ENCODE results near the gene CARD10.

CARD10 gene

GRCh38 chr22:37519268-37520195 lies at the start of gene CARD10:
Gene CARD10, minus strand, starts transcription at chr22:37519415. Its CDS starts 215 bp downstream, at chr22:37519200.
- no peak for DNase-seq

- no peak for DNase-seq
These were observed 49.3 kb upstream of the CARD10 start for GRCh38 chr22:37568448-37569008.

- DNase-seq = no peak
These were observed 48.8 kb upstream of the CARD10 start for GRCh38 chr22:37568012-37568411.

GRCh38 chr22:37566903-37567798 lies 47.9 kb upstream of the CARD10 start:
- peak; percentile 95 to 96 for DNase-seq

- DNase-seq = peak; percentile 36 to 50
These were observed 47.2 kb upstream of the CARD10 start for GRCh38 chr22:37566329-37566837.

GRCh38 chr22:37565830-37566229 lies 46.6 kb upstream of the CARD10 start:
- no peak for DNase-seq

GRCh38 chr22:37564111-37564711 lies 45.0 kb upstream of the CARD10 start:
- DNase-seq = no peak

- DNase-seq = no peak
These were observed 44.2 kb upstream of the CARD10 start for GRCh38 chr22:37563153-37564081.

GRCh38 chr22:37562049-37562875 lies 43.0 kb upstream of the CARD10 start:
- no peak for DNase-seq

GRCh38 chr22:37561212-37562048 lies 42.2 kb upstream of the CARD10 start:
- peak; percentile 92 to 94 for DNase-seq

GRCh38 chr22:37560608-37561211 lies 41.5 kb upstream of the CARD10 start:
- DNase-seq = no peak

- DNase-seq = no peak
These were observed 40.8 kb upstream of the CARD10 start, which contains the start of gene CDC42EP1 for GRCh38 chr22:37559901-37560607. Gene CDC42EP1, plus strand, starts transcription at chr22:37560480. Its CDS starts 5,870 bp downstream, at chr22:37566350.

GRCh38 chr22:37559521-37559900 lies 40.3 kb upstream of the CARD10 start:
- DNase-seq = no peak

- DNase-seq = no peak
These were observed 39.6 kb upstream of the CARD10 start for GRCh38 chr22:37558815-37559214.

- no peak for DNase-seq
These were observed 38.2 kb upstream of the CARD10 start for GRCh38 chr22:37557321-37558001.

GRCh38 chr22:37556710-37557109 lies 37.5 kb upstream of the CARD10 start:
- no peak for DNase-seq

GRCh38 chr22:37555029-37555428 lies 35.8 kb upstream of the CARD10 start:
- DNase-seq = no peak

- no peak for DNase-seq
These were observed 34.5 kb upstream of the CARD10 start for GRCh38 chr22:37553725-37554124.

Measured in activated CD4-positive, alpha-beta T cell treated with anti-CD3 and anti-CD28 coated beads, Interleukin-2, amount 50 U/mL, for 48 hours (primary cell).